Neural cell (in vitro differentiated cells): ENCODE data around the gene SVOP. TPM values are rescaled to one million over a fixed set of nuclear protein-coding genes. Genes with fewer than 3 reads are reported as not detected.

Experiments used
- H2AFZ ChIP-seq: fragments of 200-600, 300-800 bp; sonication (generic), shearing (Covaris generic); 2 replicates; pipeline ENCODE4 v1.6.0; 2014; ENCODE audit warnings: low read depth, mild to moderate bottlenecking, antibody characterized with exemption, low read length, moderate library complexity
- H3F3A ChIP-seq: fragments of 200-600 bp; shearing (Covaris generic); 2 replicates; pipeline ENCODE4 v1.6.1; 2016; ENCODE audit warnings: mild to moderate bottlenecking, moderate library complexity, mixed read lengths, antibody characterized with exemption, low read length; ENCODE audit not compliant: insufficient read depth, poor library complexity, severe bottlenecking
- H3K27ac ChIP-seq: fragments of 200-600, 300-800 bp; sonication (generic), shearing (Covaris generic); 2 replicates; pipeline ENCODE4 v1.5.1; 2014; ENCODE audit warnings: mild to moderate bottlenecking, low read length, moderate library complexity
- H3K27me3 ChIP-seq: fragments of 300-800, 200-600 bp; sonication (generic), shearing (Covaris generic); 2 replicates; pipeline ENCODE4 v1.6.0; 2014; ENCODE audit warnings: mild to moderate bottlenecking, low read depth, low read length, moderate library complexity; ENCODE audit not compliant: insufficient read depth
- H3K36me3 ChIP-seq: fragments of 300-800, 200-600 bp; sonication (generic), shearing (Covaris generic); 2 replicates; pipeline ENCODE4 v1.5.1; 2014; ENCODE audit warnings: mild to moderate bottlenecking, antibody characterized with exemption, low read length, moderate library complexity; ENCODE audit not compliant: insufficient read depth
- H3K4me2 ChIP-seq: fragments of 300-800, 200-600 bp; sonication (generic), shearing (Covaris generic); 2 replicates; pipeline ENCODE4 v1.6.0; 2014; ENCODE audit warnings: mild to moderate bottlenecking, low read length
- H3K4me3 ChIP-seq: fragments of 300-800, 200-600 bp; sonication (generic), shearing (Covaris generic); 2 replicates; pipeline ENCODE4 v1.5.1; 2014; ENCODE audit warnings: mild to moderate bottlenecking, low read length, moderate library complexity
- H3K79me2 ChIP-seq: fragments of 200-600 bp; shearing (Covaris generic); replicated peaks from 2 replicates; pipeline ENCODE4 v1.6.0; 2014; ENCODE audit warnings: mild to moderate bottlenecking, low read length, moderate library complexity; ENCODE audit not compliant: insufficient read depth
- H3K9ac ChIP-seq: fragments of 300-800, 200-600 bp; sonication (generic), shearing (Covaris generic); 2 replicates; pipeline ENCODE4 v1.6.1; 2016; ENCODE audit warnings: mild to moderate bottlenecking, low read length, mixed read lengths
- H3K9me2 ChIP-seq: fragments of 200-600 bp; shearing (Covaris generic); 2 replicates; pipeline ENCODE4 v1.6.1; 2016; ENCODE audit warnings: mild to moderate bottlenecking, low read length, mixed read lengths; ENCODE audit not compliant: insufficient read depth
- H3K9me3 ChIP-seq: fragments of 200-600, 300-800 bp; sonication (generic), shearing (Covaris generic); 2 replicates; pipeline ENCODE4 v1.6.1; 2016; ENCODE audit warnings: mild to moderate bottlenecking, mixed run types, low read length, moderate library complexity, mixed read lengths
- H4K20me1 ChIP-seq: fragments of 200-600 bp; shearing (Covaris generic); 2 replicates; pipeline ENCODE4 v1.6.1; 2016; ENCODE audit warnings: mild to moderate bottlenecking, mixed run types; ENCODE audit not compliant: insufficient read depth
- EP300 ChIP-seq: fragments of 450-650 bp; conservative IDR thresholded peaks from 2 replicates; pipeline ENCODE4 v1.6.1; 2014; ENCODE audit warnings: antibody characterized with exemption, mild to moderate bottlenecking, moderate library complexity; ENCODE audit not compliant: poor library complexity, severe bottlenecking
- EZH2 ChIP-seq: fragments of 200-600, 300-800 bp; shearing (Covaris generic), sonication (generic); IDR thresholded peaks from 2 replicates; pipeline ENCODE4 v1.6.1; 2014; ENCODE audit warnings: antibody characterized with exemption, low read length, borderline replicate concordance, mild to moderate bottlenecking; ENCODE audit not compliant: insufficient read depth, poor library complexity, severe bottlenecking
- MXI1 ChIP-seq: fragments of 450-650 bp; conservative IDR thresholded peaks from 2 replicates; pipeline ENCODE4 v1.6.1; 2014; ENCODE audit warnings: antibody characterized with exemption, mild to moderate bottlenecking; ENCODE audit not compliant: poor library complexity, severe bottlenecking
- POLR2AphosphoS5 ChIP-seq: IDR thresholded peaks from 2 replicates; pipeline ENCODE4 v1.6.1; 2012
- RAD21 ChIP-seq: fragments of 450-650 bp; conservative IDR thresholded peaks from 2 replicates; pipeline ENCODE4 v1.6.1; 2014; ENCODE audit warnings: antibody characterized with exemption, mild to moderate bottlenecking, moderate library complexity
- REST ChIP-seq: IDR thresholded peaks from 2 replicates; pipeline ENCODE4 v1.6.1; 2012; ENCODE audit warnings: borderline replicate concordance
- SMC3 ChIP-seq: fragments of 450-650 bp; conservative IDR thresholded peaks from 2 replicates; pipeline ENCODE4 v1.6.1; 2014; ENCODE audit warnings: antibody characterized with exemption, mild to moderate bottlenecking, moderate library complexity; ENCODE audit not compliant: poor library complexity
- TAF1 ChIP-seq: IDR thresholded peaks from 2 replicates; pipeline ENCODE4 v1.6.1; 2012; ENCODE audit warnings: low read depth
- polyA plus RNA-seq: library from polyadenylated mRNA; depleted of rRNA; stranded (reverse); fragments of >200 nt; gene quantifications from 2 replicates; pipeline ENCODE4 v1.2.3, GENCODE V29; 2014
- TF ChIP-seq, protein P1 (sequence below): fragments of 450-650 bp; IDR thresholded peaks from 2 replicates; pipeline ENCODE4 v1.5.1; 2014; ENCODE audit warnings: antibody characterized with exemption, mild to moderate bottlenecking, moderate library complexity; ENCODE audit not compliant: poor library complexity, severe bottlenecking

Gene SVOP
- polyA plus RNA-seq, 1 donor from 2014 or later, result 41.3 TPM

GRCh38 chr12:108983227-108983626, 37.6 kb downstream of the SVOP start:
- no peak overlapping the region for H3K27ac ChIP-seq
- no peaks in the 10 kb centered on the region for H3K9me3 ChIP-seq
- no peak overlapping the region for H3K4me3 ChIP-seq
- peaks cover 9% of the 10 kb centered on the region for H3K36me3 ChIP-seq
- TF ChIP-seq, protein P1, sequence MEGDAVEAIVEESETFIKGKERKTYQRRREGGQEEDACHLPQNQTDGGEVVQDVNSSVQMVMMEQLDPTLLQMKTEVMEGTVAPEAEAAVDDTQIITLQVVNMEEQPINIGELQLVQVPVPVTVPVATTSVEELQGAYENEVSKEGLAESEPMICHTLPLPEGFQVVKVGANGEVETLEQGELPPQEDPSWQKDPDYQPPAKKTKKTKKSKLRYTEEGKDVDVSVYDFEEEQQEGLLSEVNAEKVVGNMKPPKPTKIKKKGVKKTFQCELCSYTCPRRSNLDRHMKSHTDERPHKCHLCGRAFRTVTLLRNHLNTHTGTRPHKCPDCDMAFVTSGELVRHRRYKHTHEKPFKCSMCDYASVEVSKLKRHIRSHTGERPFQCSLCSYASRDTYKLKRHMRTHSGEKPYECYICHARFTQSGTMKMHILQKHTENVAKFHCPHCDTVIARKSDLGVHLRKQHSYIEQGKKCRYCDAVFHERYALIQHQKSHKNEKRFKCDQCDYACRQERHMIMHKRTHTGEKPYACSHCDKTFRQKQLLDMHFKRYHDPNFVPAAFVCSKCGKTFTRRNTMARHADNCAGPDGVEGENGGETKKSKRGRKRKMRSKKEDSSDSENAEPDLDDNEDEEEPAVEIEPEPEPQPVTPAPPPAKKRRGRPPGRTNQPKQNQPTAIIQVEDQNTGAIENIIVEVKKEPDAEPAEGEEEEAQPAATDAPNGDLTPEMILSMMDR, result no peak
- TF ChIP-seq TAF1 (no peak), MXI1 (no peak), REST (no peak), POLR2AphosphoS5 (no peak), SMC3 (no peak)
- H3K9ac ChIP-seq, result no peak overlapping the region
- no peak overlapping the region for H3K4me2 ChIP-seq
- H3K27me3 ChIP-seq, result no peaks in the 10 kb centered on the region
- no peaks in the 10 kb centered on the region for H4K20me1 ChIP-seq
- H3K9me2 ChIP-seq, result no peaks in the 10 kb centered on the region
- H3F3A ChIP-seq, result no peaks in the 10 kb centered on the region
- H2AFZ ChIP-seq, result no peak overlapping the region
- no peaks in the 10 kb centered on the region for H3K79me2 ChIP-seq

DNA sequence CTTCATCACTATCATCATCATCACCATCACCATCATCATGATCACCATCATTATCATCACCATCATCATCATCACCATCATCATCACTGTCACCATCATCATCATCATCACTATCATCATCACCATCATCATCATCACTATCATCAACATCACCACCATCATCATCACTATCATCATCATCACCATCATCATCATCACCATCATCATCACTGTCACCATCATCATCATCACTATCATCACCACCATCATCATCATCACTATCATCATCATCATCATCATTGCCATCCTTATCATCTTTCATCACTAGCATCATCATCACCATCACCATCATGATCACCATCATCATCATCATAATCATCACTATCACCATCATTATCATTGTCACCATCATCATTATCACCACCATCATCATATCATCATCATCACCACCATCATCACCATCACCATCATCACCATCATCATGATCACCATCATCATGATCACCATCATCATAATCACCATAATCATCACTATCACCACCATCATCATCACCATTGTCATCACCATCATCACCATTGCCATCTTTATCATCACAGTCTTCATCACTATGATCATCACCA, 38.1 kb downstream of the SVOP start:
- H2AFZ ChIP-seq, result no peak overlapping the region
- H4K20me1 ChIP-seq, result no peaks in the 10 kb centered on the region
- no peaks in the 10 kb centered on the region for H3K27me3 ChIP-seq
- H3K36me3 ChIP-seq, result peaks cover 9% of the 10 kb centered on the region
- H3F3A ChIP-seq, result no peaks in the 10 kb centered on the region
- H3K79me2 ChIP-seq, result no peaks in the 10 kb centered on the region
- no peak overlapping the region for H3K4me3 ChIP-seq
- H3K9ac ChIP-seq, result no peak overlapping the region
- no peaks in the 10 kb centered on the region for H3K9me3 ChIP-seq
- TF ChIP-seq MXI1 (no peak), TAF1 (no peak), RAD21 (no peak), POLR2AphosphoS5 (no peak), EP300 (no peak), EZH2 (no peak), SMC3 (no peak), REST (no peak)
- TF ChIP-seq, protein P1, result no peak
- H3K27ac ChIP-seq, result no peak overlapping the region
- no peaks in the 10 kb centered on the region for H3K9me2 ChIP-seq
- no peak overlapping the region for H3K4me2 ChIP-seq
